ENCODE results near the gene NDRG3.
"Not testable (repeated sequence)": the region's sequence is repeated elsewhere in the genome, so short reads cannot be mapped to it uniquely, and the experiment has no call there.

The NDRG3 gene

GRCh38 chr20:36647196-36648121 is 98.4 kb downstream of the NDRG3 start:
- no peak overlapping the region for H3K27ac ChIP-seq
- DNase-seq (ENCODE audit: low read depth, low spot score) = no peak

- no peak overlapping the region for H3K27ac ChIP-seq
- DNase-seq (ENCODE audit: low read depth, low spot score) = no peak
These were observed 99.2 kb downstream of the NDRG3 start for GRCh38 chr20:36646678-36647077.

DNA sequence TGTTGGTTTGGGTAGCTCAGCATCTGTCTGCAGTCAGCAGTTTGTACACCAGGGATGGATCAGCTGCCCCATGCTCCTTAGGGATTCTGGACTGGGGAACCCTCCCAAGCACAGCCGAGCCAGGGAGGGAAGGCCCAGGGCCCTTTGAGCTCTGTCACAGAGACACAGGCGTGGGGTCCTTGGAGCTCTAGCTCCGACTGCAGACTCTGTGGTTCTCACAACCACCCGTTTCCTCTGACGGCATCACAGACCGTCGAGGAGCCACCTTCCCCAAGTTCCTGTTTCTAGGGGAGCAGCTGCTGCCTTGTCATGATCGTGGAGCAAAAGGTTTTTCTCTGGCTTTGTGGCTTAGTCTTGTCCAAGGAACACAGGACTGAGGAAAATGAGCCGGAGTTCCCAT is 99.9 kb downstream of the NDRG3 start, which contains the start of gene SLA2:
Gene SLA2 (minus strand): TSS at position 199 of the 400 bp plus-strand sequence. CDS start 4,861 bp downstream, outside the sequence.
- no peak within 1 kb of the TSS for H3K27ac ChIP-seq
- no peak for DNase-seq (ENCODE audit: low read depth, low spot score)

DNA sequence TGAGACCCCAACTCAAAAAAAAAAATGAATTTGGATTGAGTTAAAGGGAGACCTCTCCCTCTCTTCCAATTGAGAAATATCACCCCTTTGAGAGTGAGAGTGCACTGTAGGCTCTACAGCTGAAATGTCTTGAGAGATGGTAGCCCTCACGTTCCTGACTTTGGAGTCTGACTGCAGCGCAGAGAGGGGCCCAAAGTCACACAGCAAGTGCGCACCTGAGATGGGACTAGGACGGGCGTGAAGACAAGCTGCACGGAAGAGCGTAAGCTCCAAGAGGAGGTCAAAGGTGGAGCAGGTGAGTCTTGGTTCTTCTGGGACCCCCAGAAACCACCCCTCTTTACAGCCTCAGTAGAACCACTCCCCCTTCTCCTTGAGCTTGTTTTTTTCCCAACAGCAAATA is 100.5 kb downstream of the NDRG3 start:
- DNase-seq (ENCODE audit: low read depth, low spot score) = no peak

DNA sequence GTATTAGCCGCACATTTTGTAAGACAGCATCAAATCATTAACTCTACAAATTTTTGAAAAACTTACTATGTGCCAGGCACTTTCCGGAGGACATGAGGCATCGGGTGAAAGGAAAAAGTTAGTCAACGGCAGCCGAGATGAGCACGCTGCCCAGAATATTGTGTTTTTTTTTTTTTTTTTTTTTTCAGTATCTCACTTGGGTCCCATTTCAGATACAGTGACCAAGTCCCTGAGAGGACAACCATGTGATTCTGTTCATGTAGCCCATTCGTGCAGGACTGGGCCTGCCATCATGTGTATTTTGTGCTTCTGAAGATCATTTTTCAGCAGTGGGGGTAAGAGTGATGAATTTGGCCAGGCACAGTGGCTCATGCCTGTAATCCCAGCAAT is 101.2 kb downstream of the NDRG3 start:
- DNase-seq (ENCODE audit: low read depth, low spot score) = no peak
- no peak overlapping the region for H3K27ac ChIP-seq

More for the DNA sequence above, 100.5 kb downstream of the NDRG3 start:
- no peak overlapping the region for H3K27ac ChIP-seq

GRCh38 chr20:36644032-36644705 is 101.7 kb downstream of the NDRG3 start:
- H3K27ac ChIP-seq = no peak overlapping the region
- DNase-seq (ENCODE audit: low read depth, low spot score) = no peak

DNA sequence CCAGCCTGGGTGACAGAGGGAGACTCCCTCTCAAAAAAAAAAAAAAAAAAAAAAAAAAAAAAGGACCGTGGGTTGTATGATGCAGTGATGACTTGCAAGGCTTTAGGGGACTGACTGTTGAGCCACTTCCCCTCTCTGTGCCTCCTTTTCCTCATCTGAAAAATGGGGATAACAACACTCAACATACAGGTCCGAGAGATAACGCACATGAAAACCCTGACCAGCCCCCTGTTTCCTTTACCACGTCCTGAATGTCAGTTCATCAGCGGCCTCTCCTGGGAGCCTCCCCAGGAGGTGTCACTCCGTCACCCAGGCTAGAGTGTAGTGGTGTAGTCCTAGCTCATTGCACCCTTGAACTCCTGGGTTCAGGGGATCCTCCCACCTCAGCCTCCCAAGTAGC is 103.8 kb downstream of the NDRG3 start:
- no peak overlapping the region for H3K27ac ChIP-seq

GRCh38 chr20:36641506-36641843 is 104.4 kb downstream of the NDRG3 start:
- DNase-seq (ENCODE audit: low read depth, low spot score) = no peak
- H3K27ac ChIP-seq = no peak overlapping the region

More for the DNA sequence above, 103.8 kb downstream of the NDRG3 start:
- no peak for DNase-seq (ENCODE audit: low read depth, low spot score)

DNA sequence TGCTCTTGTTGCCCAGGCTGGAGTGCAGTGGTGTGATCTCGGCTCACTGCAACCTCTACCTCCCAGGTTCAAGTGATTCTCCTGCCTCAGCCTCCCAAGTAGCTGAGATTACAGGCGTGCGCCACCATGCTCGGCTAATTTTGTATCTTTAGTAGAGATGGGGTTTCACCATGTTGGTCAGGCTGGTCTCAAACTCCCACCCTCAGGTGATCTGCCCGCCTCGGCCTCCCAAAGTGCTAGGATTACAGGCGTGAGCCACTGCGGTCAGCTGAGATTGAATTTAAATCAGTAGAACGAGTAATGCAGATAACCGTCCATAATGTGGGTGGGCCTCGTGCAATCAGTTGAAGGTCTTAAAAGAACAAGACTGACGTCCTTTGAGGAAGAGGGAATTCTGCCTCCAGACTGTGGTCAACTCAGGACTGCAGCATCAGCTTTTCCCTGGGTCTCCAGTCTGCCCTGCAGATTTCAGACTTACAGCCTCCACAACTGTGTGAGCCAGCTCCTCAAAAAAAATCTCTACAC is 107.0 kb downstream of the NDRG3 start:
- not testable (repeated sequence) for DNase-seq (ENCODE audit: low read depth, low spot score); H3K27ac ChIP-seq

DNA sequence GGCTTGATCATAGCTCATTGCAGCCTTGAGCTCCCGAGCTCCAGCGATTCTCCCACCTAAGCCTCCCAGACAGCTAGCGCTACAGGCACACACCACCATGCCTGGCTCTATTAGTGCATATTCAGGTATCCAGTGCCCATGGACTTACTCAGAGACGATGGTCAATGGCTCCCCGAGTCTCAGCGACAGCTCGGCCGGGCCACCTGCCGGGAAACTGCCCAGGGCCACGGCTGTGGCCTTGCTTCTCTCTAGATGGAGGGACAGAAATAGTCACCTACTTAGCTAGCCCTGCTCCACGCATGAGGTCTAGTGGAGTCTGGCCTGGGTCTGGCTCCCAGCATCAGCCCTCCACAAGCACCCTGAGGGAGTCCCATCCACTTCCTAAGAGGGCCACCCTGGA is 111.5 kb downstream of the NDRG3 start:
- DNase-seq (ENCODE audit: low read depth, low spot score) = no peak
- no peak overlapping the region for H3K27ac ChIP-seq

GRCh38 chr20:36633285-36633772 is 112.6 kb downstream of the NDRG3 start:
- no peak overlapping the region for H3K27ac ChIP-seq
- DNase-seq (ENCODE audit: low read depth, low spot score) = no peak

DNA sequence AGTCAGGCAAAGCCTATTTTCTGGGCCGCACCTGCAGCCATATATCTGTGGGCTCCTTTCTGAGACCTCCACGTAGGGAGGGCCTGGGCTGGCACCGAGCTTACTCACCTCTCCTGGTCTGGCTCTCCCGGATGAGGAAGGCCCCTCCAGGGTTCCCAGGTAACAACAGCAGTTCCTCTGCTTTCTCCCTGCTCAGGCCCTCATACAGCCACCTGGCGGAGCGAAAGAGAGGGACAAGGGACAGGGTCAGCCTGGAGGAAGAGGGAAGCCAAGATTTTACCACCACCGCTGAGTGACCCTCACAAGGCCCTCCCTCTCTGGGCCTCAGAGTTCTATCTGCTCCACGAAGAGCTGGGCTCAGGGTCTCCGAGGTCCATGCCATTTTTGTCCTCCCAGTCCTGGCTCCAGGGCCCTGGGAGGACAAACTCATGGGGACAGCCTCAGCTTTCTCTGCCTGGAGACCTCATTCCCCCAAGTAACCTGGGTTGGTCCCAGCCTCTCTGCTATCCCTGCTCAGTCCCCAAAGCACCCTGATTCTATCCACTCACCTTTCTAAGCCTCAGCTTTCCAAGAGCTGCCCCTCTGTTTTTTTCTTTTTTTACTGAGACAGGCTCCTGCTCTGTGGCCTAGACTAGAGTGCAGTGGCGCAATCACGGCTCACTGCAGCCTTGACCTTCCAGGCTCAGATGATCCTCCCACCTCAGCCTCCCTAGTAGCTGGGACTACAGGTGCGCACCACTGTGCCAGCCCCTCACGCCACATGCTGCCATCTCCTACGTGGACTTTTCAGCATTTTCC is 113.2 kb downstream of the NDRG3 start:
- no peak for DNase-seq (ENCODE audit: low read depth, low spot score)
- no peak overlapping the region for H3K27ac ChIP-seq

DNA sequence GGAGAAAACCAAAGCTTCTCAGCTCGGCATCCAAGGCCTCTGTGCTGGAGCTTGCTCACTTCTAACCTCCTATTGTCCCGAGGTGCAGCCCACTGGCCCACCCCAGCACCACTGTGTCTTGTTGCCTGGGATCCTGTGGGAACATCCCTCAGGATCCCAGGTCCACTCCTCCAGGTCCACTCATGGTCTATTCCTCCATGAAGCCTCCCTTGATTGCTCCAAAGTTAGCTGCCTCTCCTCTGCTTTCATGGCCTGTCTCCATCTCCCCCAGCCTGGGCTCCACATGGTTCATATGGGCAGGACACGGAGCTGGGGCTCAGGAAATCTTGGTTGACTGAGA is 113.8 kb downstream of the NDRG3 start:
- no peak for DNase-seq (ENCODE audit: low read depth, low spot score)
- no peak overlapping the region for H3K27ac ChIP-seq

DNA sequence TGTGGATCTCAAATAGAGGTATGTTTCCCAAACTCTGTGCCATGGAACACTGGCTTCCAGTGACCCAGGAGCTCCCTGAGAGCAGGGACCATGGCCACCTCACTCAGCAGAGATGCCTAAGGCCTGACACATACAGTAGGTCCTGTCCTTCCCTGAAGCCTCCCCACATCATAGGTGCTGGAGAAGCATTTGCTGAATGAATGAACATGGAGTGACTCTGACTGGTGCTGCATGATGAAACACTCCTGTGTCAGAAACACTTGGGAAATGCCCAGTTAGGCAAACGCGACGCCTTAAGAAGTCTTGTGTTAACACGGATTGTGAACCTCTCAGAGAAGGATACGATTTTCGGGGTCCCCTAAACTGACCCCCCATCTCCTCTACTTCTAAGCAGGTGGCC is 114.2 kb downstream of the NDRG3 start:
- no peak for DNase-seq (ENCODE audit: low read depth, low spot score)
- no peak overlapping the region for H3K27ac ChIP-seq

DNA sequence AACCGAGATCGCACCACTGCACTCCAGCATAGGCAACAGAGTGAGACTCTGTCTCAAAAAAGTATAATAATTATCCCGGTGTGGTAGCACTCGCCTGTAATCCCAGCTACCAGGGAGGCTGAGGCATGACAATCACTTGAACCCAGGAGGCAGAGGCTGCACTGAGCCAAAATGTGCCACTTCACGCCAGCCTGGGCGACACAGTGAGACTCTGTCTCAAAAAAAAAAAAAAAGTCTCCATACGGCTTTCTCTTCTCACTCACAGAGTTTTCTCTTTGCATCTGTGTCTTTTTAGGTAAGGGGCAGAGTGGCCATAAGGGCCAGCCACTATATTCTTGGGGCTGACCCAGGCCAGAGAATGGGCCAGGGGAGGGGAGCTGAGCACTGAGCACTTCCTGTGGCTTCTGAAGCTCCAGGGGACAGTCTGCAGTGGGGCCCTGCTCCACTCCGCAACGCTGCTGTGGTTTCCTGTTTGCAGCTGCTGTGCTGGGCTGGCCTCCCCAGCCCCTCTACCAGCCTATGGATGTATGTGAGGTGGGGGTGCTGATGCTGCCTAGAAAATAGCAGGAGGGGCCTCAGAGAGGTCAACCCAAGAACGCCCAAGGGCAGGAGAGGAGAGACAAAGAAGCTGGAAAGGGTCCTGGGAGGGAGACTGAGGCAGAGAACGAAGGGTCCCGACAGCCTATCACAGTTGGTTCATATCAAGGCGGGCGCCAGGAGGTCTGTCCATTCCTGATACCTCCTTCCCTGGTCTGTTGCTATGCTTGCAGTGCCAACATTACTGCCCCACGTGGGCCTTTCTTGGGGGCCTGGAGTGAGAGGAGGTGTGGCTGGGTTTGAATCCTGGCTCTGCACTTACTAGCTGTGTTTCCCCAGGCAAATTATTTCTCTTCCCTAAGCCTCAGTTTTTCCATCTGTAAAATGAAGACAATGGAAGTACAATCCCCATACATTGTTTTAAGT is 115.9 kb downstream of the NDRG3 start:
- DNase-seq (ENCODE audit: low read depth, low spot score) = no peak

DNA sequence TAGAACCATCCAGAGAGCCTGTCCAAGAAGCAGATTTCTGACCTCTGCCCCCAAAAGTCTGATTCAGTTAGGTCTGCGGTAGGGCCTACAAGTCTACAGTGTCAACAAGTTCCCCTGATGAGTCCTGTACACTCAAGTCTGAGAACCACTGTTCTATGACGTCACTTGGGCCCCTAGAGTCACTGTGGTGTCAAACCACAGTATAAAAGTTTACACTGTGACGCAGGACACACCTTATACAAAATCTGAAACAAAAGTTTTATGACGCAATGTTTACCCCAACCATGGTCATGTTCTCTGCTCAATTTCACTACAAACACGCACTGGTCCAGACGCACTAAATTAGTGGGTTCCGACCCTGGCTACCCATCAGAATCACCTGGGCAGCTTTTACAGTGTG is 117.8 kb downstream of the NDRG3 start:
- no peak for DNase-seq (ENCODE audit: low read depth, low spot score)
- H3K27ac ChIP-seq = no peak overlapping the region

More for the DNA sequence above, 115.9 kb downstream of the NDRG3 start:
- no peak overlapping the region for H3K27ac ChIP-seq

- no peak for DNase-seq (ENCODE audit: low read depth, low spot score)
- no peak overlapping the region for H3K27ac ChIP-seq
These were observed 121.0 kb downstream of the NDRG3 start for GRCh38 chr20:36624944-36625324.

- DNase-seq (ENCODE audit: low read depth, low spot score) = no peak
- H3K27ac ChIP-seq = no peak overlapping the region
These were observed 121.6 kb downstream of the NDRG3 start for GRCh38 chr20:36624068-36624943.
